COLO829 (cell line): ENCODE results near the gene NAA30.
A peak's percentile ranks its signal among the peaks of the same experiment; 100 is the strongest.
"Not testable (repeated sequence)": the region's sequence is repeated elsewhere in the genome, so short reads cannot be mapped to it uniquely, and the experiment has no call there.

Source experiments
- DNase-seq: peaks from one replicate; pipeline ENCODE4 v3.0.0; 2012; ENCODE audit warnings: low spot score

Gene NAA30

GRCh38 chr14:57390037-57390805, at the start of gene NAA30:
Gene NAA30 (plus strand): TSS chr14:57390586. CDS start chr14:57390958, 372 bp downstream.
- peak; percentile 81 for DNase-seq

GRCh38 chr14:57343545-57344297, 46.7 kb upstream of the NAA30 start:
- not testable (repeated sequence) for DNase-seq

- no peak for DNase-seq
Observed at GRCh38 chr14:57345106-57345505, 45.3 kb upstream of the NAA30 start.

- no peak for DNase-seq
Observed at GRCh38 chr14:57346741-57347140, 43.6 kb upstream of the NAA30 start.

GRCh38 chr14:57352396-57353170, 37.8 kb upstream of the NAA30 start:
- no peak for DNase-seq

GRCh38 chr14:57355081-57355800, 35.1 kb upstream of the NAA30 start:
- no peak for DNase-seq

GRCh38 chr14:57362361-57362760, 28.0 kb upstream of the NAA30 start:
- no peak for DNase-seq

- DNase-seq = no peak
Observed at GRCh38 chr14:57364659-57365450, 25.5 kb upstream of the NAA30 start.

- not testable (repeated sequence) for DNase-seq
Observed at GRCh38 chr14:57370187-57370586, 20.2 kb upstream of the NAA30 start.

GRCh38 chr14:57371013-57371412, 19.4 kb upstream of the NAA30 start:
- DNase-seq = no peak

GRCh38 chr14:57375156-57375555, 15.2 kb upstream of the NAA30 start:
- no peak for DNase-seq

- DNase-seq = no peak
Observed at GRCh38 chr14:57378661-57379060, 11.7 kb upstream of the NAA30 start.

GRCh38 chr14:57380935-57381334, 9.5 kb upstream of the NAA30 start:
- DNase-seq = no peak

- DNase-seq = peak; percentile 38
Observed at GRCh38 chr14:57382283-57382682, 8.1 kb upstream of the NAA30 start.

GRCh38 chr14:57383125-57383745, 7.2 kb upstream of the NAA30 start:
- DNase-seq = no peak

GRCh38 chr14:57388067-57388466, 2.3 kb upstream of the NAA30 start:
- DNase-seq = no peak

- DNase-seq = no peak
Observed at GRCh38 chr14:57389646-57390036, 745 bp upstream of the NAA30 start.

GRCh38 chr14:57390806-57391516, 575 bp downstream of the NAA30 start:
- no peak for DNase-seq

GRCh38 chr14:57391517-57392195, 1.3 kb downstream of the NAA30 start:
- no peak for DNase-seq
